ENCODE results near the gene ZBTB3. TPM values are rescaled to one million over a fixed set of nuclear protein-coding genes. Genes with fewer than 3 reads are reported as not detected.

ZBTB3 gene
- total and polyA plus RNA-seq, 2 of the 13 experiments (the other 11 are each of a cell fraction or from before 2014, with no cell fraction given): 3.4 to 5.2 TPM

DNA sequence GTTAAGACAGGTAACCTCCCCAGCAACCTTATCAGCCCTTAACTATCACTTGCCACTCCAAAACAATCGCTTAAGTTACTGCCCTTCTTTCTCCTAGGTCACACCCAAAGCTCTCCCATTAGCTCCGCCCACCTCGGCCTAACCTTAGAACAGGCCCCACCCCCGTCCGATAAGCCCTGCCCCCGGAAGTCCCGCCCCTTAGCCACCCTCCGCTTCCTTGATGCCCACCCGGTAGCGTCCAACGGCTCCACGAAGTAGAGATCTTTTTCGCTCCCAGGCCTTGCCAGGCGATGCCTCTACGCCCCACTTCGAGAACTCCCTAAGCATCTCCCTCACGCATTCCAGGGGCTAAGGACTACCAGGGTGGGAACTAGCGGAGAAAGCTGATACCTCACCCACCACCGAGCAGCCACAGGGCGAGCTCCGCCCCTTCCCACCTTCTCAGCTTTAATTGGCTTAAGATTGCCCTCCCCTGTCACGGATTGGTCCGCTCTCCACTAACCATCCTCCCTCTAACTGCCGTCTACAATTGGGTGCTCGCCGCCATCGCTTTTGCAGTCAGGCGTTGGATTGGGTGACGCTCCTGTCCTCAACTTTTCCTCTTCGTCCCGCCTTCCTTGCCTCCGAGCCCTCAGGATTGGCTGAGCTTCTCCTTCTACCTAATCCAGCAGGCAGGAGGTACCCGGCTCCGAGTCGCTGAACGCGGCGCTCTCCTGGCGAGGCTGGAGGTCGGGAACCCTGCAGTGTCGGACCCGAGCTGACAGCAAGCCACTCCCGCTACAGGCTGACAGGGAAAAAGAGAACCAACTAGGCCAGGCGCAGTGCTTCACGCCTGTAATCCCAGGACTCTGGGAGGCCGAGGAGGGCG is at the start of gene ZBTB3 (continued):
- TF ChIP-seq, protein P1, sequence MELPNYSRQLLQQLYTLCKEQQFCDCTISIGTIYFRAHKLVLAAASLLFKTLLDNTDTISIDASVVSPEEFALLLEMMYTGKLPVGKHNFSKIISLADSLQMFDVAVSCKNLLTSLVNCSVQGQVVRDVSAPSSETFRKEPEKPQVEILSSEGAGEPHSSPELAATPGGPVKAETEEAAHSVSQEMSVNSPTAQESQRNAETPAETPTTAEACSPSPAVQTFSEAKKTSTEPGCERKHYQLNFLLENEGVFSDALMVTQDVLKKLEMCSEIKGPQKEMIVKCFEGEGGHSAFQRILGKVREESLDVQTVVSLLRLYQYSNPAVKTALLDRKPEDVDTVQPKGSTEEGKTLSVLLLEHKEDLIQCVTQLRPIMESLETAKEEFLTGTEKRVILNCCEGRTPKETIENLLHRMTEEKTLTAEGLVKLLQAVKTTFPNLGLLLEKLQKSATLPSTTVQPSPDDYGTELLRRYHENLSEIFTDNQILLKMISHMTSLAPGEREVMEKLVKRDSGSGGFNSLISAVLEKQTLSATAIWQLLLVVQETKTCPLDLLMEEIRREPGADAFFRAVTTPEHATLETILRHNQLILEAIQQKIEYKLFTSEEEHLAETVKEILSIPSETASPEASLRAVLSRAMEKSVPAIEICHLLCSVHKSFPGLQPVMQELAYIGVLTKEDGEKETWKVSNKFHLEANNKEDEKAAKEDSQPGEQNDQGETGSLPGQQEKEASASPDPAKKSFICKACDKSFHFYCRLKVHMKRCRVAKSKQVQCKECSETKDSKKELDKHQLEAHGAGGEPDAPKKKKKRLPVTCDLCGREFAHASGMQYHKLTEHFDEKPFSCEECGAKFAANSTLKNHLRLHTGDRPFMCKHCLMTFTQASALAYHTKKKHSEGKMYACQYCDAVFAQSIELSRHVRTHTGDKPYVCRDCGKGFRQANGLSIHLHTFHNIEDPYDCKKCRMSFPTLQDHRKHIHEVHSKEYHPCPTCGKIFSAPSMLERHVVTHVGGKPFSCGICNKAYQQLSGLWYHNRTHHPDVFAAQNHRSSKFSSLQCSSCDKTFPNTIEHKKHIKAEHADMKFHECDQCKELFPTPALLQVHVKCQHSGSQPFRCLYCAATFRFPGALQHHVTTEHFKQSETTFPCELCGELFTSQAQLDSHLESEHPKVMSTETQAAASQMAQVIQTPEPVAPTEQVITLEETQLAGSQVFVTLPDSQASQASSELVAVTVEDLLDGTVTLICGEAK (IDR thresholded peaks at IDR 0.05): peak; percentile 33; the same call in 1 of the 2 replicates
- TF ChIP-seq, protein P1 (CRISPR knock-in tag; IDR thresholded peaks at IDR 0.05): no peak
- TF ChIP-seq ZNF501 (CRISPR knock-in tag; IDR thresholded peaks at IDR 0.05): peak; percentile 74
- TF ChIP-seq ASH2L (IDR thresholded peaks at IDR 0.05; ENCODE audit: insufficient read length, low read depth, low read length): peak; percentile 93
- TF ChIP-seq KLF9 (CRISPR knock-in tag; IDR thresholded peaks at IDR 0.05; ENCODE audit: low read depth): 0 out of 2 replicates have a peak, but pooled peaks have one; percentile 27
